Uterus (tissue), 2 donors: ENCODE data around the gene MIGA2.

Experiments
- POLR2A ChIP-seq, 2 donors: fragments of 450-650 bp; IDR thresholded peaks; one replicate each; pipeline ENCODE4 v1.6.1; 2016; ENCODE audit warnings: antibody characterized with exemption in 2 of 2, mild to moderate bottlenecking in 1 of 2, moderate library complexity in 1 of 2
- TF ChIP-seq, protein P1 (sequence below), 4 experiments: fragments of 200-600 bp in 2 of 4; fragments of 450-650 bp in 2 of 4; sonication (generic) in 2 of 4; IDR thresholded peaks; one replicate each; pipeline ENCODE4 v1.5.1; 2016 to 2019; ENCODE audit warnings: antibody characterized with exemption in 4 of 4, mild to moderate bottlenecking in 2 of 4, moderate library complexity in 1 of 4

DNA sequence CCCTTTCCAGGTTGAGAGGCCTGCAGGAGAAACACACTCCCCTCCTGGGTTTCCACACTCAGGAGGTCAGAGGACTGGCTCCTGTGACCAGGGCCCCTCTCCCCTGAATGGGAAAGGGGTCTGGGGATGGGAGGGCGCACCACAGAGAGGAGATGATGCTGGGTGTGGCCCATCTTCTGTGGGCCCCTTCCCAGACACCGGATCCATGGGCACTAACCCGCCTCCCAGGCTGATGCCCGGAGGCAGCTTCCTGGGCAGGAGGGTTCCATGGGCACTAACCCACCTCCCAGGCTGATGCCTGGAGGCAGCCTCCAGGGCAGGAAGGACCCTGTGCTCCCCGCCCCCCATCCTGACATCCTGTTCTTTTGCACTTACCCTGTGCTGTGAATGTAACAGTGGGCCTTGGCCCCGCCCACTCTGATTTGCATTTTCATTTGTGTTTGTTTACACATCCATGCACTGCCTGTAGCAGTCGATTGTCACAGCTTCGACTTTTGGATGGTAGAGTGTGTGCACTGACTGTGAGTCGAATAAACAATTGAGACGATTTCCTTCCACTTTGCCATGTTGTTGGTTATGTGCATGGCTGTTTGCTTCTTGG is 35.2 kb downstream of the MIGA2 start:
- TF ChIP-seq, protein P1, sequence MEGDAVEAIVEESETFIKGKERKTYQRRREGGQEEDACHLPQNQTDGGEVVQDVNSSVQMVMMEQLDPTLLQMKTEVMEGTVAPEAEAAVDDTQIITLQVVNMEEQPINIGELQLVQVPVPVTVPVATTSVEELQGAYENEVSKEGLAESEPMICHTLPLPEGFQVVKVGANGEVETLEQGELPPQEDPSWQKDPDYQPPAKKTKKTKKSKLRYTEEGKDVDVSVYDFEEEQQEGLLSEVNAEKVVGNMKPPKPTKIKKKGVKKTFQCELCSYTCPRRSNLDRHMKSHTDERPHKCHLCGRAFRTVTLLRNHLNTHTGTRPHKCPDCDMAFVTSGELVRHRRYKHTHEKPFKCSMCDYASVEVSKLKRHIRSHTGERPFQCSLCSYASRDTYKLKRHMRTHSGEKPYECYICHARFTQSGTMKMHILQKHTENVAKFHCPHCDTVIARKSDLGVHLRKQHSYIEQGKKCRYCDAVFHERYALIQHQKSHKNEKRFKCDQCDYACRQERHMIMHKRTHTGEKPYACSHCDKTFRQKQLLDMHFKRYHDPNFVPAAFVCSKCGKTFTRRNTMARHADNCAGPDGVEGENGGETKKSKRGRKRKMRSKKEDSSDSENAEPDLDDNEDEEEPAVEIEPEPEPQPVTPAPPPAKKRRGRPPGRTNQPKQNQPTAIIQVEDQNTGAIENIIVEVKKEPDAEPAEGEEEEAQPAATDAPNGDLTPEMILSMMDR (IDR thresholded peaks at IDR 0.05), result no peak
- no peak for TF ChIP-seq POLR2A (IDR thresholded peaks at IDR 0.05)
